Measurements from ENCODE around the gene VWDE.

VWDE gene

GRCh38 chr7:12289996-12290395 lies 113.7 kb downstream of the VWDE start:
- no peaks in the 10 kb centered on the region for H3K36me3 ChIP-seq (ENCODE audit: low read depth)
- H3K4me3 ChIP-seq (ENCODE audit: severe bottlenecking): no peak overlapping the region
- no peaks in the 10 kb centered on the region for H3K9me3 ChIP-seq (ENCODE audit: severe bottlenecking)
- no peaks in the 10 kb centered on the region for H3K4me1 ChIP-seq (ENCODE audit: insufficient read depth, poor library complexity, severe bottlenecking)
- TF ChIP-seq, protein P1, sequence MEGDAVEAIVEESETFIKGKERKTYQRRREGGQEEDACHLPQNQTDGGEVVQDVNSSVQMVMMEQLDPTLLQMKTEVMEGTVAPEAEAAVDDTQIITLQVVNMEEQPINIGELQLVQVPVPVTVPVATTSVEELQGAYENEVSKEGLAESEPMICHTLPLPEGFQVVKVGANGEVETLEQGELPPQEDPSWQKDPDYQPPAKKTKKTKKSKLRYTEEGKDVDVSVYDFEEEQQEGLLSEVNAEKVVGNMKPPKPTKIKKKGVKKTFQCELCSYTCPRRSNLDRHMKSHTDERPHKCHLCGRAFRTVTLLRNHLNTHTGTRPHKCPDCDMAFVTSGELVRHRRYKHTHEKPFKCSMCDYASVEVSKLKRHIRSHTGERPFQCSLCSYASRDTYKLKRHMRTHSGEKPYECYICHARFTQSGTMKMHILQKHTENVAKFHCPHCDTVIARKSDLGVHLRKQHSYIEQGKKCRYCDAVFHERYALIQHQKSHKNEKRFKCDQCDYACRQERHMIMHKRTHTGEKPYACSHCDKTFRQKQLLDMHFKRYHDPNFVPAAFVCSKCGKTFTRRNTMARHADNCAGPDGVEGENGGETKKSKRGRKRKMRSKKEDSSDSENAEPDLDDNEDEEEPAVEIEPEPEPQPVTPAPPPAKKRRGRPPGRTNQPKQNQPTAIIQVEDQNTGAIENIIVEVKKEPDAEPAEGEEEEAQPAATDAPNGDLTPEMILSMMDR (IDR thresholded peaks at IDR 0.05; ENCODE audit: poor library complexity, severe bottlenecking): no peak
- ATAC-seq (ENCODE audit: low read depth) (no peak), DNase-seq (ENCODE audit: low spot score) (no peak)
- no peak overlapping the region for H3K27ac ChIP-seq (ENCODE audit: poor library complexity, severe bottlenecking)
- no peaks in the 10 kb centered on the region for H3K27me3 ChIP-seq (ENCODE audit: insufficient read depth, poor library complexity, severe bottlenecking)

- Histone ChIP-seq H3K9me3 (ENCODE audit: severe bottlenecking) (no peaks in the 10 kb centered on the region), H3K4me1 (ENCODE audit: insufficient read depth, poor library complexity, severe bottlenecking) (no peaks in the 10 kb centered on the region), H3K4me3 (ENCODE audit: severe bottlenecking) (no peak overlapping the region), H3K36me3 (ENCODE audit: low read depth) (no peaks in the 10 kb centered on the region), H3K27ac (ENCODE audit: poor library complexity, severe bottlenecking) (no peak overlapping the region), H3K27me3 (ENCODE audit: insufficient read depth, poor library complexity, severe bottlenecking) (no peaks in the 10 kb centered on the region)
- ATAC-seq (ENCODE audit: low read depth): no peak
- no peak for DNase-seq (ENCODE audit: low spot score)
- TF ChIP-seq, protein P1 (IDR thresholded peaks at IDR 0.05; ENCODE audit: poor library complexity, severe bottlenecking): no peak
Observed at GRCh38 chr7:12287901-12288300, 115.8 kb downstream of the VWDE start.

- TF ChIP-seq, protein P1 (IDR thresholded peaks at IDR 0.05; ENCODE audit: poor library complexity, severe bottlenecking): no peak
- ATAC-seq (ENCODE audit: low read depth) (no peak), DNase-seq (ENCODE audit: low spot score) (no peak)
- Histone ChIP-seq H3K27me3 (ENCODE audit: insufficient read depth, poor library complexity, severe bottlenecking) (no peaks in the 10 kb centered on the region), H3K27ac (ENCODE audit: poor library complexity, severe bottlenecking) (no peak overlapping the region), H3K9me3 (ENCODE audit: severe bottlenecking) (no peaks in the 10 kb centered on the region), H3K4me1 (ENCODE audit: insufficient read depth, poor library complexity, severe bottlenecking) (no peaks in the 10 kb centered on the region), H3K4me3 (ENCODE audit: severe bottlenecking) (no peak overlapping the region), H3K36me3 (ENCODE audit: low read depth) (no peaks in the 10 kb centered on the region)
Observed at GRCh38 chr7:12281038-12281437, 122.6 kb downstream of the VWDE start.

Data from RWPE2 (cell line).